ENCODE data around the gene FXYD6. TPM values are rescaled to one million over a fixed set of nuclear protein-coding genes. Genes with fewer than 3 reads are reported as not detected.

The FXYD6 gene
- total RNA-seq, 2 donors from 2014 or later: 17.5 to 17.8 TPM

DNA sequence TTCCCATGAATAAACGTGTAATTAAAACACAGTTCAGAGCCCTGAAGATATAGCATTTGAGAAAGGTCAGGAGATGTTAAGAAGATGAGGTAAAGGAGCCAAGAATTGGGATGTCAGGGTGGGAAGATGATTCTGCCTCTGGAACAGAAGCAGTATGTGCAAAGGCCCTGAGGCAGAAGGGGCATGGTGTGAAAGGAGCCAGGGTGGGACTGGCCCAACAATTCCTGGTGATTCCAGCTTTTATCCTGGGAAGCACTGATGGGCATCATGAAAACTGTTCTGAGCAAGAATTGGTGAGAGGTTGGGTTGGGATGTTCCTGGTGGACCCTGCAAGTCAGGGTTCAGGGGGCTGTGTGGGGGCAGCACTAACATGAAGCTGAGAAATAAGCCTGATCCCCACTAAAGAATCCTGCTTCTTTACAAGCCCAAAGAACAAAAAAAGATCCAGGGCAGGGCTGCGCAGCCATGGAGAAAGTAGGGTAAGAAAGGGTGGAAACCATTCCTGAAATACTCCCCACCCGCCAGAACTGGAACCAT is 2.5 kb upstream of the FXYD6 start:
- DNase-seq (ENCODE audit: low spot score) (no peak), ATAC-seq (ENCODE audit: insufficient number of reproducible peaks, low FRiP score, low read depth) (no peak)
- TF ChIP-seq, protein P1, sequence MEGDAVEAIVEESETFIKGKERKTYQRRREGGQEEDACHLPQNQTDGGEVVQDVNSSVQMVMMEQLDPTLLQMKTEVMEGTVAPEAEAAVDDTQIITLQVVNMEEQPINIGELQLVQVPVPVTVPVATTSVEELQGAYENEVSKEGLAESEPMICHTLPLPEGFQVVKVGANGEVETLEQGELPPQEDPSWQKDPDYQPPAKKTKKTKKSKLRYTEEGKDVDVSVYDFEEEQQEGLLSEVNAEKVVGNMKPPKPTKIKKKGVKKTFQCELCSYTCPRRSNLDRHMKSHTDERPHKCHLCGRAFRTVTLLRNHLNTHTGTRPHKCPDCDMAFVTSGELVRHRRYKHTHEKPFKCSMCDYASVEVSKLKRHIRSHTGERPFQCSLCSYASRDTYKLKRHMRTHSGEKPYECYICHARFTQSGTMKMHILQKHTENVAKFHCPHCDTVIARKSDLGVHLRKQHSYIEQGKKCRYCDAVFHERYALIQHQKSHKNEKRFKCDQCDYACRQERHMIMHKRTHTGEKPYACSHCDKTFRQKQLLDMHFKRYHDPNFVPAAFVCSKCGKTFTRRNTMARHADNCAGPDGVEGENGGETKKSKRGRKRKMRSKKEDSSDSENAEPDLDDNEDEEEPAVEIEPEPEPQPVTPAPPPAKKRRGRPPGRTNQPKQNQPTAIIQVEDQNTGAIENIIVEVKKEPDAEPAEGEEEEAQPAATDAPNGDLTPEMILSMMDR (IDR thresholded peaks at IDR 0.05): no peak
- Histone ChIP-seq H3K4me3 (no peak overlapping the region), H3K27me3 (replicated peaks; ENCODE audit: insufficient read depth) (no peaks in the 10 kb centered on the region), H3K27ac (no peak overlapping the region), H3K36me3 (no peaks in the 10 kb centered on the region), H3K4me1 (ENCODE audit: control insufficient read depth in 1 of 2, low read depth in 2 of 2) (no peaks in the 10 kb centered on the region), H3K9me3 (no peaks in the 10 kb centered on the region)

DNA sequence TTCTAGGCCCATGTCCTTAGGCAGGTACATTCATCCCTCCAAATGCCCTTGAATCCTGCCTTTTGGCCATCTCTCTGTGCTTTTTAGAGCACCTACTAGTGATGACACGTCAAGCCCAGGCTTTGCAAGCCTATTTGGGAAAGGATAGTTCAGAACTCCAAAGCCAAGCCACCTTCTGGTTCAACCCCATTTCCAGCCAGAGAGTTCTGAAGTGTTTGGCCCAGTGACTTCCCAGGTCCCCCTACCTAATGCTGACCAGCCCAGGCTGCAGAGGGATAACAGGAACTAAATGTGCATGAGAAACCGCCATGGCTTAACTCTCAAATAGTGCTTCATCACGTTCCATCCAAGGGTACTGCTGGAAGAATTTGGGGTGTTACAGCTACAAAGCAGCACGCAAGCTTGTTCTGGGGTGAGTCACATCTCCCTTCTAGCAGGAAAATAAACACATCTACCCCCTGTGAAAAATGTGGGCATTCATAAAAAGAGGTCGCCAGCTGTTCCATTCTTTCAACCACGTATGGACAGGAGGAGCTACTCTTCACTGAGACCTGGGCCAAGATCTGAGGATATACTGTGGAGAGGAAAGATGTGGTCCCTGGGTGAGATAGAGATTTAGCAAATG is 2.0 kb upstream of the FXYD6 start:
- H3K4me1 ChIP-seq (ENCODE audit: control insufficient read depth in 1 of 2, low read depth in 2 of 2): no peaks in the 10 kb centered on the region
- H3K36me3 ChIP-seq: no peaks in the 10 kb centered on the region
- ATAC-seq (ENCODE audit: insufficient number of reproducible peaks, low FRiP score, low read depth) (no peak), DNase-seq (ENCODE audit: low spot score) (no peak)
- H3K4me3 ChIP-seq: no peak overlapping the region
- no peaks in the 10 kb centered on the region for H3K27me3 ChIP-seq (replicated peaks; ENCODE audit: insufficient read depth)
- TF ChIP-seq, protein P1 (IDR thresholded peaks at IDR 0.05): no peak
- H3K27ac ChIP-seq: no peak overlapping the region
- no peaks in the 10 kb centered on the region for H3K9me3 ChIP-seq

DNA sequence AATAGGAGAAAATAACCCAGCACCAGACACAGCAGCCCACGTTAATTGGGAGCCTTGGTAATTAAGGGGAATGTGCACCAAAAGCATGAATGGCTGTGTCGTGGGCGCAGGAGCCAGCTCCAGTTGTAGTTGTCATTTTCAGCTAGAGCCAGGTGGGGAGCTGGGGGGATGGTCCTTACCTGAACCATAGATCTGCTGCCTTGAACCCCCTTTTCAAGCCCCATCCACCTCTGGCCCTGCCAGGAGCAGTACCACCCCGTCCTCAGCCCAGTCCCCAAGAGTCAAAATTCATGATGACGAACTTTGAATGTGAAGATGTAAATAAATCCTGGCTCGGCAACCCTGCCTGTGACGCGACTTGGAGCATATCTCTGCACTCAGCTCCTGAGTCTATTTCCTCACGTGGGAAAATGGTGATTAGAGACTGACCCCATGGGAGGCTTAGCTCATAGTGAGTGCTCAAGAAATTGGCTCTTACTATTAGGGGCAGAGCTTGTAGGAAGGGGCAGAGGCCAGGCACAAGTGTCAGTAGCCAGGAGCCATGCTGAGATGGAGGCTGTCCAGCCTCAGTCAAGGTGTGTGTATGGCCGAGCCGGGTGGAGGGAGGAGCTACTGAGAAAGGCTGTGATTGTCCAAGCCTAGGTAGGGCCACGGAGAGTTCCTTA is 794 bp upstream of the FXYD6 start:
- Histone ChIP-seq H3K9me3 (no peaks in the 10 kb centered on the region), H3K27me3 (replicated peaks; ENCODE audit: insufficient read depth) (no peaks in the 10 kb centered on the region), H3K27ac (no peak overlapping the region), H3K4me3 (peak overlapping the region; percentile 63), H3K4me1 (ENCODE audit: control insufficient read depth in 1 of 2, low read depth in 2 of 2) (no peaks in the 10 kb centered on the region), H3K36me3 (no peaks in the 10 kb centered on the region)
- TF ChIP-seq, protein P1 (IDR thresholded peaks at IDR 0.05): no peak
- DNase-seq (ENCODE audit: low spot score) (no peak), ATAC-seq (ENCODE audit: insufficient number of reproducible peaks, low FRiP score, low read depth) (no peak)

DNA sequence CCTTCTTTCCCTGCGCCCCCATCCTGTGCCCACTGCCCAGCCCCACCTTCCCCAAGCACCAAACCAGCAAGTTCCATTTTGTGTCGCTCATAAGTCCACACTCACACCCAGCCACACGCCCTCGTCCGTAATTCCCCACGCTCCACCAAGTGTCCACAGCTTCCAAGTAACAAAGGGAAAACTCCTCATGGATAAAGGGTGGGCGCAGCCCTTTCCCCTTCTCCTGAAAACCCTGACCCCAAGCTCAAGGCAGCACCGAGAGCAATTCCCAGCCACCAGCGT is 458 bp downstream of the FXYD6 start:
- Histone ChIP-seq H3K27me3 (replicated peaks; ENCODE audit: insufficient read depth) (no peaks in the 10 kb centered on the region), H3K27ac (no peak overlapping the region), H3K9me3 (no peaks in the 10 kb centered on the region), H3K4me1 (ENCODE audit: control insufficient read depth in 1 of 2, low read depth in 2 of 2) (no peaks in the 10 kb centered on the region), H3K4me3 (peak overlapping the region; percentile 63), H3K36me3 (no peaks in the 10 kb centered on the region)
- TF ChIP-seq, protein P1 (IDR thresholded peaks at IDR 0.05): no peak
- DNase-seq (ENCODE audit: low spot score) (no peak), ATAC-seq (ENCODE audit: insufficient number of reproducible peaks, low FRiP score, low read depth) (no peak)

DNA sequence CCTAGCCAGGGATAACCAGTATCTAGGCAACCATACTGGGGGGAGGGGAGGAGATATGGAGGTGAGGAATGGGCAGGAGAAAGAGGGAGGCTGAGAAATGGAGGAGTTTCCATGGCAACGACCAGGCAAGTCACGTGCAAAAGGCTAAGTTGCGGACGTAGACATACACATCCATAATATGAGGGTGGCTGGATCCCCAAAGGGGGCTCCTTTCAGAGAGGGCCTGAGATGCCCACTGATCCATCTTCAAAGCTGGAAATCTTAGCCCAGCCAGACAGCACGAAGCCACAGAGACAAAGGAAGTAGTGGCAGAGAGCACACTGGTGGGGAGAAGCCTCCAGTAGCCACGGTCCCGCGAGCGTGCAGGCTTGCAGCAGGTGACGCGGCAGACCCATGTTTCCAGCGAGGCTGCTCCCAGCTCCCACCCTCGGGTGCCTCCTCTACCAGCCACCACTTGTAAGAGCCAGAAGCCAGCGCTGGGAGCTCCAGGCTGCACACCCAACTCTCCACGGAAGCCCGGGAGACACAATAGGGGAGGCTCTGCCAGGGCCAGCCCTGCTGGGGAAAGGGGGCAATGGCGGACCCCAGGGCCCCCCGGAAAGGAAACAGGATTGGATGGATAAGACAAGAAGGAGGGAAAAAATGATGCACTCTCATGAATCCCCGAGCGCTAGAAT is 938 bp downstream of the FXYD6 start:
- Histone ChIP-seq H3K27ac (no peak overlapping the region), H3K4me1 (ENCODE audit: control insufficient read depth in 1 of 2, low read depth in 2 of 2) (no peaks in the 10 kb centered on the region), H3K36me3 (no peaks in the 10 kb centered on the region), H3K4me3 (peak overlapping the region; percentile 63), H3K27me3 (replicated peaks; ENCODE audit: insufficient read depth) (no peaks in the 10 kb centered on the region), H3K9me3 (no peaks in the 10 kb centered on the region)
- ATAC-seq (ENCODE audit: insufficient number of reproducible peaks, low FRiP score, low read depth) (no peak), DNase-seq (ENCODE audit: low spot score) (no peak)
- TF ChIP-seq, protein P1 (IDR thresholded peaks at IDR 0.05): no peak

Data from thoracic aorta (tissue), 2 donors.